GM18870 (cell line): ENCODE measurements around the gene ATP2B2.
"Not testable (repeated sequence)": the region's sequence is repeated elsewhere in the genome, so short reads cannot be mapped to it uniquely, and the experiment has no call there.

Experiments used
- ATAC-seq: cut with Tn5 transposase; IDR thresholded peaks from one replicate; pipeline ENCODE4 v1.9.1; 2021; ENCODE audit warnings: moderate library complexity; ENCODE audit not compliant: unreplicated experiment

Gene ATP2B2

DNA sequence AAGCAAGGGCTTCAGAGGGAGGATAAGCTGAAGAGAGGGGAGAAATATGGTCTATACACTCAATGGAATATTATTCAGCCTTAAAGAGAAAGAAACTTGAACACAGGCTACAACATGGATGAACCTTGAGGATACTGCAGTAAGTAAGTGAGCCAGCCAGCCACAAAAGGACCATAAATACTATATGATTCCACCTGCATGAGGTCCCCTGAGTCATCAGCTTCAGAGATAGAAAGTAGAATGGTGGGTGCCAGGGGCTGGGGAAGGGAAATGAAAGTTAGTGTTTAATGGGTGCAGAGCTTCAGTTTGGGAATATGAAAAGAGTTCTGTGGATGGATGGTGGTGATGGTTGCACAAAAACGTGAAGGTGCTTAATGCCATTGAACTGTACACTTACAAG, 116.0 kb downstream of the ATP2B2 start:
- ATAC-seq = no peak

DNA sequence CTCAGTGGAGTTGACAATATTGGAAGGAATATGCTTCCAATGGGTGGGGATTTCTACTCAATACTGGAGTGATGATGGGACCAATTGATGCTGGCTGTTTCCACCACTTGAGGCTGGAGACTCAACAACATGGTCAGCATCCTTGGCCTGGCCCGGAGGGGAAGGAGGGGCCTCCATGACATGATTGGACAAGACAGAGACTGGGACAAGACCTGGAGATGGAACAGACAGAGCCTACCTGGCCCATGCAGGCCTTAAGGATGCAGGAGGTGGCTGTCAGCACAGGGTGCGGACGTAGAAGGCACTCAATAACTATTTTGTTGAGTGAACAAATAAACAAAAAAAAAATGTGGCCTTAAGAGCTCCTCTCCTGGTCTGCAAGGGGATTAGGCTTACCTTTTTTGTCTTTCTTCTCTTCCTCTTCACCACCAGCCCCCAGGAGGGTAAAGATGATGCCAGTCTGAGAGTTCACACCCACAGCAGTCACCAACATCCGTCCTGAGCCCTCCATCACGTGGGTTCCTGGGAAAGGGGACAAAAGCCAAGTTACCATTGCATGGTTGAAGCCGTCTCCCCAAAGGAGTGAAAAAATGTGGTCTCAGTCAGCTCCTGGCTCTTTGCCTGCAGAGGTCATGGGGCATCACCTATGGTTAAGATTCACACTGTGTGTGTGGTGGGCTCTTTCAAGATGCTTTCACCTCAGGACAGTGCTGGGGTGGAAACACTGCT, 117.3 kb downstream of the ATP2B2 start:
- ATAC-seq = no peak

DNA sequence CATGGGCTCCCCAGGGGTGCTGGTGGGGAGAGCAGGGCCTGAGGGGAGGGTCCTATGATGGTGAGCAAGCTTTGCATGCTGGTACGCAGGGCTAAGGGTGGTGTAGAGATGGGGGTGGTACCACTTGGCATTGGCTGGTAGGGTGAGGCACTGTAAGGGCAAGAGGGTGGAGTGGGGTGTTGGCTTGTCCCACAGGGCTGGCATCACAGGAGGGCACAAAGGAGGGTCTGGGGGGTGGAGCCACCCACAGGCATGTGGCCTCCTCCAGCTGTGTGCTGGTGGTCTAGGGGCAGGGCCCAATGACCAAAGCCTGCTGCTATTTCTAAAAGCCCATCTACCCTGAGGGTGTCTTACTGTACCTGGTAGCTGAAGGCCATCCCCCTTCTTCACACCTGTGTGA, 119.3 kb downstream of the ATP2B2 start:
- no peak for ATAC-seq

DNA sequence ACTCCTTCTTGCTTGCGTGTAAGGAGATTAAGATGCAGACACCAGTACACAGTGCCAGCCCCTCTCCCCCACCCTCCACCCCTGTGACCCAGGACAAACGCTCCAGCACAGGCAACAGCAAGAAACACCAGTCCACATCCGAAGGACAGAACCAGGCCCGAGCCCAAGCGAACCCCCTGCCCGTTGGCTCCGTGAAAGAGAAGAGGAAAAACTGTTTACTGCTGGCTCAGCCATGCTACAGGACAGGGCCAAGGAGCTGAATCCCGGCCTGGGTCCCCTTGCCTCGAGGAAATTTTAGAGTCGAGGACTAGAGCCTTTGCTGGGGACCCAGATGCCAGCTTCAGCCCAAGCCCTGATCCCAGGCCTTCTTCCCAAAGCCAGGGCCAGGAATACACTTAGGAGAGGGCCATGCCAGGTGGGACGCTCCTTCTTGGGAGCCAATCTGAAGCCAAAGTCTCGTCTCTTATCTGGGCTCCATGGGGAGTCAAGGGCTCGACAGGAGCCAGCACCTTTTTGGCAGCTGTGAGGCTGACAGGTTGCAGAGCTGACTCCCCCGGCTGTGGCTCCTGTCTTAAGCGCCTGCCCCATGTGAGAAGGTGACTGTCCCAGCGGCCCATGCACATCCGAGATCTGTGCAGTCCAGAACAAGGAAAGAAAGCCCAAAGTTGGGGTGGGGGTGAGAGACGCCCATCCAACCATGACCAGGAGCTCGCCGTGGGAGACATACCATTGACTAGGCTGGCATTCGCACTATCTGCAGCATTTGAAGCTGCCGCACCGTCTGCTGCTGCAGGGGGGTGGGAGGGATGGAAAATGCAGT, 120.6 kb downstream of the ATP2B2 start:
- ATAC-seq = no peak

DNA sequence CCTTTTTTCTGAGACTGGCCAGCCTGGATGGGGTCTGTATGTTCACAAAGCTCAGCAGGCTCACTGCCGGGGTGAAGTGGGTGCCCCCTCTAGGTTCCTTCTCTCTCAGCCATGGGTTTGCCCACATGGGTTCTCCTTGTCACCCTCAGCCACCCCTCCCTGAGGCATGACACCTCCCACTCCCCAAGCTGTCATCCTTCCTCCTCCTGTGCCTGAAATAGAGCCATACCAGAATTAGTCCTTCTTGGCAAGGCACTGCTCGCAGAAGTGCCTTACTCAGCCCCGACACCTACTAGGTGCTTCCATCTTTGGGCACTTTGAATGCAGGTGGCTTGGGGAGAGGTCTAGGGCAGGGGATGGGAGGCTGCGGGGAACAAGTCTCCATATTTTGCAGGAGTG, 121.5 kb downstream of the ATP2B2 start:
- ATAC-seq = no peak

DNA sequence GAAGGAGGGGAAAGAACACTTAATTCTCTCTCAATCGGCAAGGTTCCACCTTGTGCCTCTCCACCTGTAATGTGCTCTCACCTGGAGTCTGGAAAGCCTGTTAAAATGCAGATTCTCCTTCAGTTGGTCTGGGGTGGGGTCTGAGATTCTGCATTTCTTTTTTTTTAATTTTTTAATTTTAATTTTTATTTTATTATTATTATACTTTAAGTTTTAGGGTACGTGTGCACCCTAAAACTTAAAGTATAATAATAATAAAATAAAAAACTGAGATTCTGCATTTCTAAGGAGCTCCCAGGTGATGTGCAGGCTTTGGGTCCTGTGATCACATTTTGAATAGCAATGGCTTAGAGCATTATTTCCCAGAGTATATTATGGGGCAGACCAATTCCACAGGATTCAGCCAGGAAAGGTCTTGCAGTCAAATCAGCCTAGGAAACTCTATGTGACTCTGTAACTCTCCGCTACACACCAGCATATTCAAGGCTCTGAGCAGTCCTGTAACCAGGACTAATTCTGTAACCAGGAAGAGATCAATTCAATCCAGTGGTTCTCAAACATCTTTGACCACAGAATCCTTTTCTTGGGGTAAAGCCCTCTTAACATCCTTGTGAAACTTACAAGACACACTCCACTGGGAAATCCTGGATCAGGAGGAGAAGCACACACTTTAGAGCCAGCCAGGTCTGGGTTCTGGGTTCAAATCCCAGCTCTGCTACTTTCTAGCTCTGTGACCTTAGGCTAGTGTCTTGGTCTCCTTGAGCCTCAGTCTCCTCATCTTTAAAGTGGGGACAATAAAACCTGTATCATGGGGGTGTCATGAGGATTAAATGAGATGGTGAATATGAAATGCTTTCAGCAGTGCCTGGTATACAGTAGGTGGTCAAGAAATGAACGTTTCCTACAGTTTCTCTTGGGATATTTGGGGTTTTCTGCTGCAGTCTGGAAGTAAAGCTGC, 122.2 kb downstream of the ATP2B2 start:
- no peak for ATAC-seq

DNA sequence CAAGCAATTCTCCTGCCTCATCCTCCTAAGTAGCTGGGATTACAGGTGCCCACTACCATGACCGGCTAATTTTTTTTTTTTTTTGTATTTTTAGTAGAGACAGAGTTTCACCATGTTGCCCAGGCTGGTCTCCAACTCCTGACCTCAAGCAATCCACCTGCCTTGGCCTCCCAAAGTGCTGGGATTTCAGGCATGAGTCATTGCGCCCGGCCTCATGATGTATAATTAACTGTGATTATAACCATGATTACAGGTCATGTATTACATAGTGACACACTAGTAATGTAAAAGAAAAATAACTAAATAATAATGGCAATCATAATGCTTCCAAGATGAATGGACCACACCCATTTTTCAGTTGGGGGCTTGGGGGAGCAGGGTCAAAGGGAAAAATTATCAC, 122.9 kb downstream of the ATP2B2 start:
- not testable (repeated sequence) for ATAC-seq

DNA sequence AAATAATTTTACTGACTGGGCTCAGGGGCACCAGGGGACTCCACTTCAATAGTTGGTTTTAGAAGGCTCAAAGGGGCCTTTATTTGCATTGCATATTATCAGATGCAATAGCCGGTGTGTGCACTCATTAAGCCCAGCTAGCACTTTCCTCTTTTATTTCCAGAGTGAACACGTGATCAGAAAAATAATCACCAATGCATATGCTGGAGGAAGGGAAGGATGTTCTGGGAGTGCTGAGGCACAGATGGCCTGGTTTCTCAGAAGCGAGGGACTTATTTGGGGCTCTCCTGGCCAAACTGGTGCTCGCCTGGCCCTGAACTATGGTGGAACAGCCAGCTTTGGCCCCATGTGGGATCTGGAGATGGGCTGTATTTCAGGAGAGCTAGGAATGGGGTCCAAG, 124.0 kb downstream of the ATP2B2 start:
- ATAC-seq = no peak

DNA sequence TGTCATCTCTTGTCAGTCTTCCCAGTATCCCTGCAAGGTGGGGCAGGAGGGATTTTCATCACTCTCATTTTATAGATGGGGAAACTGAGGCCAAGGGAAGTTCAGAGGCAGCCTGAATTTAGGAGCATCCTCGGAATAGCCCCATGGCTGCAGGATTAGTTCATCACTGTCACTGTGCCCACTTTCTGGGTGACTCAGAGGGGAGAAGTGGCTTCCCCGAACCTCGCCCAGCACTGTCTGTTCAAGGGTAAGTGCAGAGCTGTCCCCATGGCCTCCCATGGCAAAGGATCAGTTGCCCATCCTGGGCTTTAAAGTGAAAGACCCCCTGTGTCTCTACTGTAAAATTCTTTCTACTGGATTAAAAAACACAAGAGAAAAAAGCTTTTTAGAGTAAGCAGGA, 124.5 kb downstream of the ATP2B2 start:
- no peak for ATAC-seq

DNA sequence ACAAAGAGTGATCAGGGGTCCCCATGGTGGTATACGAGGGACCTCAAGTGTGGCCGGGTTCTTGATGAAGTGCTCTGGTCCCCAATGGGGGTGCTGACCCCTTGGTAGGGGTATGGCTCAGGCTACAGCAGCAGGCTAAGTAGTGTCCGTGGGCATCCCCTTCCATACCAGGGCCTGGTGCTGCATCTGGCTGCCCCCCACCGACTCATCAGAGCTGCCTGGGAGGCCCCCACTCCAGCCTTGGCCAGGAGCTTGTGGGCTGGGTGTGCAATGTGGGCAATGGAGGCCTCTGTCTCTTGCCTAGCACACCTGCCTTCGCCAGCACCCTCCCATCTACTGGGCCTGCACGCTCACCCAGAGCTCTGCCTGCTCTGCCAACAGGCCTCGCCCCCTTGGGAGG, 125.4 kb downstream of the ATP2B2 start:
- no peak for ATAC-seq

DNA sequence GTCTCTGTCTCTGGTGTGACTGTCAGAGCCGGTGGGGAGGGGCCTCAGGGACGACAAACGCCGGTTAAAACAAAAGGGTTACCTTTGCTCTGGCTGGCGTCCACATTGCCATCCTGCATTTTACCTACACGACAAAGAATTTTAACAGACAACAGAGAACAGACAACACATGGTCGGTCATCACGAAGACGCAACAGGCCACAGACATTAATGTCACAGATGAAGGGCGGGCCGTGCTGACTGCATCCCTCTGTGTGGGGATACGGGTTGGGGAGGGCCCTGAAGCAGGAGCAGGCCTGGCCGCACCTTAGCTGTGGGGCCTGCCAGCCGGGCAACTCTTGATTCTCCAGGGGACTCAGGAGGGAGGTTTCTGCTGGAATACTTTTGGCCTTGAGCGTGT, 126.2 kb downstream of the ATP2B2 start:
- ATAC-seq = no peak

DNA sequence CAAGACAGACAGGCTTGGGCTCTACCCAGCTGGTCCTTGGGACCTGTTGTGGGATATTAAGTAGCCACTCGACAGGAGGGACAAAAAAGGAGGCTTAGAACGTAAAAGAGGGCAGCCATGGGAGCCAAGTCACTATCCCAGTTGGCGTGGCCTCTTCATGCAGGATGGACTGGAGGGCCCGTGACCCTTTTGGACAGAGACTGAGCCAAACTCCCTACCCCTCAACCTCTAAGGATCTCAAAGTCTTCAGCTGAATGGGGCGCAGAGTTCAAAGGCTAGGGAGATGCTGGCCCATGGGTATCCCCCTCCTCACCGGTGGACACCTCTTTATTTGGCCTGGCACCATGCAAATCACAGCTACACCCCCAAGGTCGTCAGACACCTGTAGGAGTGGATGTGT, 126.6 kb downstream of the ATP2B2 start:
- ATAC-seq = no peak

DNA sequence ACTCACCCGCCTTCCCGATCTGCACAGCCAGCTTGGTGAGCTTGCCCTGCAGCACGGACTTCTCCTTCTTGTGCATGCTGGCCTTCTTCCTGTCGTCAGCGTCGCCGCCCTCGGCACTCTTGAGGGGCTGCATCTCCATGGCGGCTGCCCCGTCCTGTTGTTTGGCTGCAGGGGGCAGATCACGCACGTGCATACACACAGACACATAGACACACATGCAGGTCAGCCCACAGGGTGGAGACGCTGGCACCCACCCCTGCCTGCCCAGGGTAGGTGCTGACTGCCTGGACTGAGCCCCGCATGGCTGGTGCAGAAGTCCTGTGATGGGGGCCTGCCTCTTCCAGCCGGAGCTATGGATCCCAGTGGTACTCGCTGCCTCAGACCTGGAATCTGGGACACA, 127.1 kb downstream of the ATP2B2 start:
- no peak for ATAC-seq

DNA sequence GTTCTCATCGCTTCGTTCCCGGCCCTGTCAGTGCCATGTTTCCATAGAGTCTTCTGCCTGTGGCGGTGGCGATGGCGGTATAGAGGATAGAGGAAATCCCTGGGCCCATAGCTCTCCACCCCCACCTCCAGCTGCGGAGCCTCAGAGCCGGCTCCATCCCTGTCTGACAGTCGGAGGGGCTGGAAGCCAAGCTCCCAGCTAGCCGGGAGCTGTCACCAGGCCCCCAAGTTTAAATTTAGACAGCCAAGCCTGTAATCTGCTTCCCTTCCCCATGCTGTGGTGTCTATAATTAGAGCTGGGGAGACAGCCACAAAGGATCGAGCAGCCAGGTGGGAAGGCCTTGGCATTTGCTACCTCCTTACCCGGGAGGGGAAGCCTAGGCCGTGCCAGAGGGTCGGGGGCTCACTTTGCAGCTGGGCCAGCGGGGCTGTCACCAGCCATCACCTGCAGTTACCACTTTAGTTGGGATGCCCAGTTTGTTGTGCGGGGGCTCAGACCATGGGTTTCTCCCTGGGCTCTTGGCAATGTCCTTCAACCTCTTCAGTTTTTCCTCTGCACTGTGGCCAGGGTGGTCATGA, 128.1 kb downstream of the ATP2B2 start:
- no peak for ATAC-seq

DNA sequence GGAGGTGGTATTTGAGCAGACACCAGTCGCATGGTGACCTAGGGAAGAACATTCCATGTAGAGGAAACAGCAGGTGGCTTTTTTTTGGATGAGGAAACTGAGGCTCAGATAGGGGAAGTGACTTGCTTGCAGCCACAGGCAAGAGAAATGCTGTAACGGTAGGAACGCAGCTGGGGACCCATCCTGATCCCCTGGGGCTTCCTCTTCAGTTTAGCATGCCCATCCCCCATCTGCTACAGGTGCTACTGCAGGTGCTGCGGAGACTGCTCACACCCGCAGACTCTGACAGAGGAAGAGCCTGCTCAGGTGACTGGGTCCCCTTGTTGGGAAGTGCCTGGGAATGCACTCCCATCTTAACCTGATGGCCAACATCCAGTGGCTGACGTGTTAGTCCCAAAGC, 129.0 kb downstream of the ATP2B2 start:
- ATAC-seq = no peak

DNA sequence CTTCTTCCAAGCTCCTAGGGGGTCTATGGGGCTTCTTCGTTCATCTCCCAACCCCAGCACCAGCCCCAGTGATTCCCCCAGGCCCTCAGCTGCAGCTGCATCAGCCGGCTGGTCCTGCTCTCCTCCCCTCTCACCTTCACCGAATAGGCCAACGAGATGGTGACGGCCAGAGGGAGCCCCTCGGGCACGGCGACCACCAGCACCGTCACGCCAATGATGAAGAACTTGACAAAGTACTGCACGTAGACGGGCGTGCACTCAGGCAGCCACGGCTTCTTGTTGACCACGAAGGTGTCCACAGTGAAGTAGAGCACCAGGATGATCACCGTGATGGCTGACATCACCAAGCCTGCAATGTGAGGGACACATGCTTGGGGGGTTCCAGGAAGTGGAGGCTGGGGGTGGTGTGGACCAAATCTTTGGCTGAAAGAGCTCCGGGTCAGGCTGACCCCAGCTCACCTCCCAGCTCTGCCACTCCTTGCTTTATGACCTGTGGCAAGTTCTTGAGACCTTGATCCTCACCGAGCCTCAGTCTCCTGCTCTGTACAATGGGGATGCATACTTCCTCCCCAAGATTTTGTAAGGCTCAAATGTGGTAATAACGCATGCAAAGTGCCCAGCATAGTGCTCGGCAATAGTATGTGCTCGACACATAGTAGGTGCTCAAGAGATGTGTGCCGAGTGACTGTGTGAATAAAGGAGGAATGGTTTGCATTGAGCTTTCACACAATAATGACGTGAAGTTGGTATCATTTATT, 129.9 kb downstream of the ATP2B2 start:
- ATAC-seq = no peak

DNA sequence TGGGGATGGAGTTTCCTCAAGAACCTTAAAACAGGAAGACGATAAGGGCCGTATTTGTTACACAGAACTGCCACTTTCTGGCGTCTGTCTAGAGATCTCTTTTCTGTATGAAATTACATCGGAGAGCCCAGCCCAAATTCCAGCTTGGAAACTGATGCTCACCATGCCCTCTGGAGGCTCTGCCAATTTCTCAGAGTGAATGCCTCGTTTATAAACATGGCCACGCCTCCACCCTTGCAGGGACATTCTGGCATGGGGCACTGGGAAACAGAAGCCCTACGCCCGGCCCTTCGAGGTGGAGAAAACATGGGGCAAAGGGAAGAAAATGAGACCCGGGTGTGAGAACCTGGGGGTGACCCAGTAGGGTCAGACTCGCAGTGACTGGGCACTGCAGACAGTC, 131.1 kb downstream of the ATP2B2 start:
- ATAC-seq = no peak

DNA sequence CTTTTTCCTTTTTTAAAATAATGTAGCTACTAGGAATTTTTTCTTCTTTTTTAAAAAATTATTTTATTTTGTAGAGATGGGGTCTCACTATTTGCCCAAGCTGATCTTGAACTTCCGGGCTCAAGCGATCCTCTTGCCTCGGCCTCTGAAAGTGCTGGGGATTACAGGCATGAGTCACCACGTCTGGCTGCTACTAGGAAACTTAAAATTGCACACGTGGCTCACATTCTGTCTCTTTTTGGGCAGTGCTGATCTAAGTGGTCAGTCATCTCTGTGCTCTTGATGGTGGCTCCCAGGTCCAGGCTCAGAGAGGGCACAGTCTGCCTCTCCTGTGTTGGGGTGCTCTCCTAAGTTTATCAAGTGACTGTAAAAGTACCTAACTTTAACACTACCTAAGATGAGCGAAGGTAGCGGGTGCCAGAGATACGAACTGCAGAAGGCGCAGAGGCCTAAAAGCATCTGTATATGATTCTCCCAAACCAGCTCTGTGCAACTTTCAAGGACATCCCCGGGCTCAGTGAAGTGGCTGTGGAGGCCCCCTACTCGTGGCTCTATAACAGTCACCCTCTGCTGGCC, 131.6 kb downstream of the ATP2B2 start:
- ATAC-seq = no peak

DNA sequence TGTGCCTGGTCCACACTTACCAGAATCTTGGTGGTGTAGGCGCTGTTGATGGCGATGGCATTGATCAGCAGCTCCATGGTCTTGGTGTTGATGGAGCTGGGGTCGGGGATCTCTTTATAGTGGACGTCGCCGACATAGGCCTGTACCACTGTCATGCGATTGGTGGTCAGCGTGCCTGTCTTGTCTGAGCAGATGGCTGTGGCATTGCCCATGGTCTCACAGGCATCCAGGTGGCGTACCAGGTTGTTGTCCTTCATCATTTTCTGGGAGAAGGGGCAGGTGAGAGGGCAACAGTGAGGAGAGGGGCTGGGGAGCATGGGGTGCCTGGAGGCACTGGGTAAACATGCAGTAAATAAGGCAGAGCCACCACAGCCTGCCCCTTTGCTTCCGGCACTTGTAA, 133.6 kb downstream of the ATP2B2 start:
- no peak for ATAC-seq

DNA sequence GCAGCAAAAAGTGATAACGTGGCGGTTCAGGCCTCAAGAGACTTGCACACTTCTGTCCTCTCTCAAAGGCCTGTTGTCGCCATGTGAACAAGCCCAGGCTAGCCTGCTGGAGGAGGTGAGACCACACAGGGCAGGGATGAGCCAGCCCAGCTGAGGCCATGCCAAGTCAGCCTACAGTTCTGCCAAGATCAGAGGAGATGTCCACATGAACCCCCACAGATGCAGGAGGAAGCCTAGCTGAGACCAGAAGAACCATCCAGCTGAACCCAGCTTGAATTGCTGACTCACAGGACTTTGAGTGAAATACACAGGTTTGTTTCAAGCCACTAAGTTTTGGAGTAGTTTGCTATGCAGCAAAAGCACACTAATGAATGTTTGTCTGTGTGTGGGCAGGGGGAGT, 134.2 kb downstream of the ATP2B2 start:
- no peak for ATAC-seq
